Sigmoid colon (tissue), 7 donors: Measurements from ENCODE around the gene ADRB2. TPM values are rescaled to one million over a fixed set of nuclear protein-coding genes. Genes with fewer than 3 reads are reported as not detected.

ENCODE experiments used
- DNase-seq: peaks from one replicate; pipeline ENCODE4 v3.0.0-alpha.2; 2019
- H3K27ac ChIP-seq, 4 donors: fragments of 200-600 bp; sonication (generic); one replicate each; pipeline ENCODE4 v1.5.1; 2016 to 2019; ENCODE audit warnings: mild to moderate bottlenecking in 1 of 4
- H3K27me3 ChIP-seq, 3 donors: fragments of 200-600 bp; sonication (generic); one replicate each; pipeline ENCODE4 v1.5.1; 2019; ENCODE audit warnings: mild to moderate bottlenecking in 1 of 3
- H3K36me3 ChIP-seq, 4 donors: fragments of 200-600 bp; sonication (generic); one replicate each; pipeline ENCODE4 v1.5.1; 2016 to 2019
- H3K4me1 ChIP-seq, 4 donors: fragments of 200-600 bp; sonication (generic); one replicate each; pipeline ENCODE4 v1.5.1; 2017 to 2019
- H3K4me3 ChIP-seq, 4 donors: fragments of 200-600 bp; sonication (generic); one replicate each; pipeline ENCODE4 v1.5.1; 2017 to 2019; ENCODE audit warnings: mild to moderate bottlenecking in 2 of 4, moderate library complexity in 1 of 4
- H3K9me3 ChIP-seq, 4 donors: fragments of 200-600 bp in 3 of 4; sonication (generic) in 3 of 4; one replicate each; pipeline versions ENCODE4 v1.5.1 to v1.6.1; 2013 to 2019
- CTCF ChIP-seq, 4 experiments: fragments of 450-650 bp in 3 of 4; fragments of 200-600 bp in 1 of 4; IDR thresholded peaks; one replicate each; pipeline ENCODE4 v1.5.1; 2016 to 2019; ENCODE audit warnings: antibody characterized with exemption in 4 of 4, mild to moderate bottlenecking in 3 of 4, moderate library complexity in 2 of 4
- EP300 ChIP-seq, 4 donors: sonication (generic); formaldehyde crosslinking; IDR thresholded peaks; one replicate each; pipeline ENCODE4 v1.6.1; 2017; ENCODE audit warnings: antibody characterized with exemption in 4 of 4
- POLR2A ChIP-seq, 2 donors: fragments of 450-650 bp; IDR thresholded peaks; one replicate each; pipeline ENCODE4 v1.6.1; 2016; ENCODE audit warnings: antibody characterized with exemption in 2 of 2, mild to moderate bottlenecking in 2 of 2, moderate library complexity in 2 of 2
- POLR2AphosphoS5 ChIP-seq, 4 donors: sonication (generic); formaldehyde crosslinking; IDR thresholded peaks; one replicate each; pipeline ENCODE4 v1.6.1; 2017; ENCODE audit warnings: antibody characterized with exemption in 4 of 4
- WGBS, 2 donors: extraction: QIAGEN DNeasy Blood & Tissue Kit; methylation state at CpG; one replicate each; pipeline ENCODE4 v1.1.7; 2013; 5-methylcytosine and 5-hydroxymethylcytosine counted together
- intact Hi-C: fragments of 100-400 bp; cut with DNase I; formaldehyde crosslinking; loops from one replicate; pipeline ENCODE4 v1.15.1; 2023
- polyA plus RNA-seq, 3 donors: library from polyadenylated mRNA; stranded (reverse); fragments of 200-250 nt; gene quantifications; one replicate each; pipeline ENCODE4 v1.2.3, GENCODE V29; 2013
- total RNA-seq, 4 donors: library from RNA; depleted of rRNA; stranded (reverse); fragments of >200 nt; gene quantifications; one replicate each; pipeline ENCODE4 v1.1.0, GENCODE V29; 2016
- donor health status: healthy with polysubstance abuse.
- donor health status: Bipolar disorder and iron deficiency.
- donor health status: healthy.

ADRB2 gene
- total and polyA plus RNA-seq, 7 donors: 0.60 to 4.3 (median 2.3) TPM; not detected in 1

GRCh38 chr5:148817606-148818005, 8.8 kb upstream of the ADRB2 start:
- Histone ChIP-seq H3K27me3 (no peaks in the 10 kb centered on the region), H3K9me3 (no peaks in the 10 kb centered on the region), H3K4me1 (peaks cover 0 to 6% (median 0%) of the 10 kb centered on the region in 4 donors), H3K4me3 (no peak overlapping the region), H3K36me3 (no peaks in the 10 kb centered on the region), H3K27ac (no peak overlapping the region)
- WGBS, 2 donors: 88 to 92% methylated on average over 1 of the region's 1 CpG
- TF ChIP-seq CTCF (IDR thresholded peaks at IDR 0.05) (no peak), POLR2AphosphoS5 (IDR thresholded peaks at IDR 0.05) (no peak), POLR2A (IDR thresholded peaks at IDR 0.05) (no peak), EP300 (IDR thresholded peaks at IDR 0.05) (no peak)
- intact Hi-C loops: no loop called here
- DNase-seq: no peak

- Histone ChIP-seq H3K27me3 (no peaks in the 10 kb centered on the region), H3K4me3 (no peak overlapping the region), H3K27ac (no peak overlapping the region), H3K36me3 (no peaks in the 10 kb centered on the region), H3K9me3 (no peaks in the 10 kb centered on the region), H3K4me1 (peaks cover 0 to 10% (median 5%) of the 10 kb centered on the region in 4 donors)
- 60 to 75% methylated on average over 6 of the region's 6 CpGs for WGBS, 2 donors
- no peak for TF ChIP-seq POLR2A (IDR thresholded peaks at IDR 0.05)
- TF ChIP-seq CTCF (IDR thresholded peaks at IDR 0.05): peak in 2 of 4 experiments; percentile 29 to 45
- no peak for DNase-seq
- intact Hi-C loops: loop anchor here (10.0 kb wide), 1 partner anchor 134 kb away; no protein-coding TSS in a partner anchor
Observed at GRCh38 chr5:148820461-148821395, 5.7 kb upstream of the ADRB2 start.

- WGBS, 2 donors: 64 to 73% methylated on average over 2 of the region's 2 CpGs
- H3K9me3 ChIP-seq: no peaks in the 10 kb centered on the region
- intact Hi-C loops: loop anchor here (10.0 kb wide), 1 partner anchor 131 kb away; no protein-coding TSS in a partner anchor
- H3K4me1 ChIP-seq: peaks cover 0 to 30% (median 13%) of the 10 kb centered on the region in 4 donors
- DNase-seq: no peak
- H3K4me3 ChIP-seq: no peak overlapping the region
- H3K27ac ChIP-seq: no peak overlapping the region
- TF ChIP-seq POLR2A (IDR thresholded peaks at IDR 0.05) (no peak), POLR2AphosphoS5 (IDR thresholded peaks at IDR 0.05) (no peak), EP300 (IDR thresholded peaks at IDR 0.05) (no peak), CTCF (IDR thresholded peaks at IDR 0.05) (no peak)
- H3K27me3 ChIP-seq: no peaks in the 10 kb centered on the region
- no peaks in the 10 kb centered on the region for H3K36me3 ChIP-seq
Observed at GRCh38 chr5:148823871-148824270, 2.5 kb upstream of the ADRB2 start.

- Histone ChIP-seq H3K27ac (peak overlapping the region; percentile 72 to 85 (median 78)), H3K4me3 (peak overlapping the region; percentile 39 to 65 (median 57)), H3K27me3 (no peaks in the 10 kb centered on the region), H3K4me1 (peaks cover 0 to 30% (median 19%) of the 10 kb centered on the region in 4 donors), H3K9me3 (no peaks in the 10 kb centered on the region), H3K36me3 (no peaks in the 10 kb centered on the region)
- intact Hi-C loops: loop anchor here (5.0 to 10.0 kb wide), 4 partner anchors 77 to 172 kb away; no protein-coding TSS in a partner anchor
- no peak for DNase-seq
- TF ChIP-seq POLR2AphosphoS5 (IDR thresholded peaks at IDR 0.05) (no peak), POLR2A (IDR thresholded peaks at IDR 0.05) (no peak), EP300 (IDR thresholded peaks at IDR 0.05) (no peak)
- 1 to 2% methylated on average over 9 of the region's 9 CpGs for WGBS, 2 donors
Observed at GRCh38 chr5:148825716-148826052, 727 bp upstream of the ADRB2 start.

GRCh38 chr5:148826739-148827070, 294 bp downstream of the ADRB2 start:
- no peak for TF ChIP-seq CTCF (IDR thresholded peaks at IDR 0.05)
- 13 to 17% methylated on average over 28 of the region's 28 CpGs for WGBS, 2 donors
- no peaks in the 10 kb centered on the region for H3K9me3 ChIP-seq
- peak overlapping the region; percentile 39 to 65 (median 57) for H3K4me3 ChIP-seq
- H3K27me3 ChIP-seq: no peaks in the 10 kb centered on the region
- H3K36me3 ChIP-seq: no peaks in the 10 kb centered on the region
- peak overlapping the region; percentile 72 to 85 (median 78) for H3K27ac ChIP-seq
- no peak for DNase-seq
- intact Hi-C loops: loop anchor here (5.0 to 10.0 kb wide), 4 partner anchors 76 to 171 kb away; no protein-coding TSS in a partner anchor
- H3K4me1 ChIP-seq: peaks cover 0 to 30% (median 19%) of the 10 kb centered on the region in 4 donors
